HTERT RPE-1 (cell line): ENCODE data around the gene IFT22.
"Not testable (repeated sequence)": the region's sequence is repeated elsewhere in the genome, so short reads cannot be mapped to it uniquely, and the experiment has no call there.

Experiments
- in situ Hi-C: fragments of 300-500 bp; cut with MboI; formaldehyde crosslinking; loops from 4 replicates; pipeline ENCODE4 v1.14.3; 2020; ENCODE audit warnings: low sequenced_read_pairs

The IFT22 gene

GRCh38 chr7:101278461-101279292 is 42.9 kb downstream of the IFT22 start:
- in situ Hi-C loops, result no loop called here

GRCh38 chr7:101277155-101277554 is 44.5 kb downstream of the IFT22 start:
- in situ Hi-C loops, result no loop called here

DNA sequence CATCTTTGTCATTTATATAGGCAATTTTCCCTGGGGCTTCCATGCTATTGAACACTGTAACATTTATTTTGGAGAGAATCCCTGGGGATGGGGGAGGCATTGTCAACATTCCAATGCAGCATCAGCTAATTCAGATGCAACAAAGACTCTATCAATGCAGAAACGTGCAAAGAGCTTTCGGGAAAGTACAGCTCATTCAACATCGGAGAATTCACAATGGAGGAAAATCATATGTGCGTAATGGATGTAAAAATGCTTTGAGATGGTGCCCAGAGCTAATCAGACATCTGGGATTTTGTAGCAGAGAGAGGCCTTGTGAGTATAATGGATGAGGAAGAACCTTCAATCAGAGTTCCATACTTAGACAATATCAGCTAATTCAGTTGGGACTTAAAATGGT is 48.4 kb downstream of the IFT22 start:
- in situ Hi-C loops, result no loop called here

- in situ Hi-C loops, result no loop called here
These were observed 50.6 kb downstream of the IFT22 start for GRCh38 chr7:101271021-101271420.

- in situ Hi-C loops, result no loop called here
These were observed 51.9 kb downstream of the IFT22 start for GRCh38 chr7:101269664-101270063.

DNA sequence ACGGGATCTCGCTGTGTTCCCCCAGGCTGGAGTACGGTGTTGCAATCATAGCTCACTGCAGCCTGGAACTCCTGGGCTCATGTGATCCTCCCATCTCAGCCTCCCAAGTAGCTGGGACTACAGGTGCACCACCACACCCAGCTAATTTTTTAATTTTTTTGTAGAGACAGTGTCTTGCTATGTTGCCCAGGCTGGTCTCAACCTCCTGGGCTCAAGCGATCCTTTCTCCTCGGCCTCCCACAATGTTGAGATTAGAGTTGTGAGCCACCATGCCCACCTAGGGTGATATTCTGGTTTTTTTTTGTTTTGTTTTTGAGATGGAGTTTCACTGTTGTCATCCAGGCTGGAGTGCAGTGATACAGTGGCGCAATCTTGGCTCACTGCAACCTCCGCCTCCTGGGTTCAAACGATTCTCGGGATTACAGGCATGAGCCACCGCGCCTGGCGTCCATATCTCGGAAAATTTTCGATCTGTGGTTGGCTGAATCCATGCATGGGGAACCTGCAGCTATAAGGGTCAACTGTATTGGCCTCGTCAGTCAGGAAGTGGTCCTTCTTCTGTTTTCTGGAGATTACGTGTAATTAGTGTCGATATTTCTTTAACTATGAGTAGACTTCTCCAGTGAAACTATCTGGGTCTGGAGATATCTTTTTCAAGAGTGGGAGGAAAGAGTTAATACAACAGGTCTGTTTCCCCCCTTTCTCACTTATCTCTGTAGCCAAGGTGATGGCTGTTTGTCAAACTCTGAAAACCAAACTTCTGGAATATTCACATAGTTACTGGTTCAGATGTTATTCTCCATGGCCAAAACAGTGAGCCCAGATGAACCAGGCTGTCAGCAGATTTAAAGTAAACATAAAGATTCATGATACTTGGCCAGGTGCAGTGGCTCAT is 55.7 kb downstream of the IFT22 start:
- in situ Hi-C loops, result no loop called here

DNA sequence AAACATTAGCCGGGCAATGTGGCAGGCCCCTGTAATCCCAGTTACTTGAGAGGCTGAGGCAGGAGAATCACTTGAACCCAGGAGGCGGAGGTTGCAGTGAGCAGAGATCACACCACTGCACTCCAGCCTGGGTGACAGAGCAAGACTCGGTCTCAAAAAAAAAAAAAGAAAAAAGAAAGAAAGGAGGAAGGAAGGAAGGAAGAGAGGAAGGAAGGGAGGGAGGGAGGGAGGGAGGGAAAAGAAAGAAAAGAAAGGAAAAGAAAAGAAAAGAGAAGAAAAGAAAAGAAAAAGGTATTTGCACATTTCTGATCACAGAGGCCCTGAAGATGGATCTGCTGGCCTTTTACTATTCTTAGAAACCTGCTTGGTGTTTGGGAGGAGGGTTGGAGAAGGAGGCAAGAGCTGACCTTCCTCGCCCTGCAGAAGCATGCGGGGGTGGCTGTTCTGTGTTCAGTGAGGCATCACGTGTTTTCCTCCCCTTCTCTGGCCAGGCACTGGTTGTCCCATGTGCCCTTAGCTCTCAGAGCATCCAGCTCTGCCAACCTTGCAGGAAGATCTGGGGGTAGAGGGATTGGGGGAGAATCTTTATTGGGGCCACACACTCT is 57.4 kb downstream of the IFT22 start:
- in situ Hi-C loops, result not testable (repeated sequence)
